RKO (cell line): ENCODE results near the gene FRZB.
"Not testable (repeated sequence)": the region's sequence is repeated elsewhere in the genome, so short reads cannot be mapped to it uniquely, and the experiment has no call there.

Experiments
- DNase-seq: peaks from one replicate; pipeline ENCODE4 v3.0.0-alpha.2; 2016; ENCODE audit warnings: low spot score

The FRZB gene

DNA sequence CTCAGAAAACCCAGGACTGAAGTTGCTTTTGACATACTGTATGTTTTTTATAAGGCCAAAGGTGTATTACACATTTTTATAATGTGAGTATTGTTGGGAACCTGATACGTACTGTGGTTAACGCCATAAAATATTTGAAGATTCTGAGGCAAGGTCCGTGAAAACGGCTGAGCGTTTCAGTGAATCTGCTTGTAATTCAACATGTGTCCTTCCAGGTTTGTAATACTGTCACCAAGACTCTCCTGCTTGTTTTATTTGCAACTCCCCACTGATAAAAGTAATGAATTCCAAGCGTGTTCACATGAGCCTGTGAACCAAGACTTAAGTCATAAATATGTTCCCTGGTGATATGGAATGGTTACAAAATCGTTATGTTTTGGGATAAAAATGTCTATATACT is 23.9 kb upstream of the FRZB start:
- no peak for DNase-seq

GRCh38 chr2:182887753-182888415 is 21.4 kb upstream of the FRZB start:
- DNase-seq = no peak

- no peak for DNase-seq
These were observed 20.7 kb upstream of the FRZB start for GRCh38 chr2:182887093-182887492.

- no peak for DNase-seq
These were observed 19.3 kb upstream of the FRZB start for GRCh38 chr2:182885771-182886170.

- DNase-seq = no peak
These were observed 17.0 kb upstream of the FRZB start for GRCh38 chr2:182883451-182883850.

- not testable (repeated sequence) for DNase-seq
These were observed 13.7 kb upstream of the FRZB start for GRCh38 chr2:182880100-182880499.

DNA sequence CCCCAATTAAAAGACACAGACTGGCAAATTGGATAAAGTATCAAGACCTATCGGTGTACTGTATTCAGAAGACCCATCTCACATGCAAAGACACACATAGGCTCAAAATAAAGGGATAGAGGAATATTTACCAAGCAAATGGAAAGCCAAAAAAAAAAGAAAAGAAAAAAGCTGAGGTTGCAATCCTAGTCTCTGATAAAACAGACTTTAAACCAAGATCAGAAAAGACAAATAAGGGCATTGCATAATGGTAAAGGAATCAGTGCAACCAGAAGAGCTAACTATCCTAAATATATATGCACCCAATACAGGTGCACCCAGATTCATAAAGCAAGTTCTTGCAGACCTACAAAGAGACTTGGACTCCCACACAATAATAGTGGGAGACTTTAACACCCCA is 10.2 kb upstream of the FRZB start:
- not testable (repeated sequence) for DNase-seq

DNA sequence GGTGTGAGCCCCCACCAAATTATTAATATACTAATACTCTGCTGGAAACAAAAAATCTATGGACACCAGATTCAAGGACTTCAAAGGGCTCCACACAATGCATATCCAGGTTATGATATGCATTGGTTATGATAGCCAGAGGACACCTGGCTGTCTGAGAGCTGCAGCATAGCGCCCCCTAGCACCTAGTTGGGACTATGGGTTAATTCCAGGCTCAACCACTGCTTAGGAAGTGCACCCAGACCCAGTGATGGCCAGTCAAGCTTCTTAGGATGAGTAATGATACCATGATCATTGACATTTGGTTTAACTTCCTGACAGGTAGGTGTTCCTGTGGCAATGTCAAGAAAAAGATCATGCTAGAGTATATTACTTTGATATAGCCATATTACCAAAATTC is 3.8 kb upstream of the FRZB start:
- peak; percentile 13 for DNase-seq

DNA sequence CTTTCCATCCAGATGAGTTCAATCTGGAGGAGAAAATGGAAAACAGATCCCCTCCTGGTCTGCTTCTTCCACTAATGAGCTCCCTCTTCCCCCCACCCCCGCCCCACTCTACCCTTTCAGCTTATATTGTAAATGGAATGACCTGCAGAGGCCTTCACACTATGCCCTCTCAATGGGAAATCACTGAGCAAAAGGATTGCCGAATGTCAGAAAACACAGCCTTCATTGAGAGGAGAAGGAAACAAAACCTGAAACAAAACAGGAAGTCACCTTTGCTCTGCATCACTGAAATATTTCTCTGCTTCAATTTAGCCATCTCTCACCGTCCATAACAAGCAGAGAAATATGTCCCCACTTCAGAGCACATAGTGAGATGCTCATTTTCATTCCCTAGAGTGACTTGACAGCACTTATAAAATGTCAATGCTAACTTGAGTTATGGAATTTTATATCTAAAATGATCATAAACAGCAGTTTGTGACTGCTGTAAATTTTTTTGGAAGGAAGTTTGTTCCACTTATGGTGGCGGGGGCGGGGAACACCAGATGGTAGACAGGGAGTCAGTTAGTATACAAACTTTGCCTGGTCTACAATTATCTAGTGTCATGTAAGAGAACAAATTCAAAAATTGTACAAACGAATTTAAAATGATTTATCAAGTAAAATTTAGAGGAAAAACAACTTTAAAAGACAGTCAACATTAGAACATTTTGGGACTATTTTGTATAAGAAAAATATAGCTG is 1.8 kb upstream of the FRZB start:
- DNase-seq = no peak

GRCh38 chr2:182867426-182868053 is 1.1 kb upstream of the FRZB start:
- DNase-seq = no peak

GRCh38 chr2:182866095-182866460 is 359 bp downstream of the FRZB start:
- no peak for DNase-seq

DNA sequence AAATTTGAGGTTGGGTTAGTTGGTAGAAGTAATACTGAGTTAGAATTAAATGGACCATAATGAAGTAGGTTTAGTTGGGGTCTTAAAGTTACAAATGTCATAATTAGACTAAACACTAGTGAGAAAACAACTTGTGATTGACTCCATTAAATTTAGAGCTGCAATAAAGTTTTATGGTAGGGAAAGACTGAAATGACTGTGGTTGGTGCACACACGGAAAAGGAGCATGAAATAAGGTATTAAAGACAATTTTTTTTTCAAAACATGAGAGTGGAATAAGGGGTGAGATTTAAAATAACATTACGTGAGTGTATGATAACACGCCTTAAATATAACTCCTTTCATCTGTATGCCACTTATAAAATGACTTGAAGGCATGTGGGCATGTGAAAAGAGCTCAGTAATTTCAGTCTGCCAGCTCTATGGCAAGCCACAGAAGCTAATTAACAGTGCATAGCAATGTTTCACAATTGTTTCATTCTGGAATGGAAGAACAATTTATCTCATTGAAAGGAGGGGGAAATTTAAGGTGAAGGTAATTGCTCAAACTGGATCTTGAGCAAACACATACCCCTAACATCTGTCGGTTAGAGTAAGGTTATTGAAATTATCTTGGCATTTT is 1.4 kb downstream of the FRZB start:
- DNase-seq = no peak

GRCh38 chr2:182863642-182864041 is 2.8 kb downstream of the FRZB start:
- no peak for DNase-seq

GRCh38 chr2:182862091-182862490 is 4.3 kb downstream of the FRZB start:
- no peak for DNase-seq

GRCh38 chr2:182860858-182861257 is 5.6 kb downstream of the FRZB start:
- no peak for DNase-seq

- peak; percentile 6 for DNase-seq
These were observed 7.8 kb downstream of the FRZB start for GRCh38 chr2:182858671-182859070.

DNA sequence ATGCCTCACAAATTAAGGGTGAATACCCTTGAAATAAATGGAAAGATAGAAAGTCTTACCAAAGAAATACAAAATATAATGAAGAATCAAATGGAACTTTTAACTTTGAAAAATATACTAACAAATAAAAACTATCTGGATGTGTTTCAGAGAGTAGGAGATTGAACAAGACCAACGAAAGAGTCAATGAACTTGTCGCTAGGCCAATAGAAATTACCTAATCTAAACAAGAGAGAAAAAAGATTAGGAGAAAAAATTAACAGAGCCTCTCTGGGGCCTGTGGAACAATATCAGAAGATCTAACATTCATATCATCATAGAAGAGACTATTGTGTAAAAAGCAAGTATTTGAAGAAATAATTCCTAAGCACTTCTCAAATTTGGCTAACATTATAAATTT is 11.1 kb downstream of the FRZB start:
- no peak for DNase-seq

GRCh38 chr2:182854375-182855105 is 11.9 kb downstream of the FRZB start:
- no peak for DNase-seq

DNA sequence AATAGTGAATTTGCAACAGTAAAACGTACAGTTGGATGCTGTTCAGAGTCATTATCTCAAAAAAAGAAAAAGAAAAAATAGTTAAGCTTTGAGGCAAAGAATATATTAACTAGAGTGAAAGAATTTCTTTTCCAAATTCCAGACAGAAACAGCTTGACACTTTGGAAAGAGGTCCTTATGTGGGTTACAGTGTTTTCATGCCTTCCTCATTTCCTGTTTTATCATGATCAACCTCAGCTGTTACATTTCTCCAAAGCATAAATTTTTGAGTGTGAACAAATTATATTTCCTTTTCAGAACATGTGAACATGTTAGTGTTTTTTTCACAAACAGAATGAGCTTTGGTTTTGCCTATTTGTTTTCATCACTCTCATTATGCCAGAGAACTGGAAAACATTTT is 13.6 kb downstream of the FRZB start:
- DNase-seq = no peak

GRCh38 chr2:182852090-182852489 is 14.3 kb downstream of the FRZB start:
- peak; percentile 17 for DNase-seq

DNA sequence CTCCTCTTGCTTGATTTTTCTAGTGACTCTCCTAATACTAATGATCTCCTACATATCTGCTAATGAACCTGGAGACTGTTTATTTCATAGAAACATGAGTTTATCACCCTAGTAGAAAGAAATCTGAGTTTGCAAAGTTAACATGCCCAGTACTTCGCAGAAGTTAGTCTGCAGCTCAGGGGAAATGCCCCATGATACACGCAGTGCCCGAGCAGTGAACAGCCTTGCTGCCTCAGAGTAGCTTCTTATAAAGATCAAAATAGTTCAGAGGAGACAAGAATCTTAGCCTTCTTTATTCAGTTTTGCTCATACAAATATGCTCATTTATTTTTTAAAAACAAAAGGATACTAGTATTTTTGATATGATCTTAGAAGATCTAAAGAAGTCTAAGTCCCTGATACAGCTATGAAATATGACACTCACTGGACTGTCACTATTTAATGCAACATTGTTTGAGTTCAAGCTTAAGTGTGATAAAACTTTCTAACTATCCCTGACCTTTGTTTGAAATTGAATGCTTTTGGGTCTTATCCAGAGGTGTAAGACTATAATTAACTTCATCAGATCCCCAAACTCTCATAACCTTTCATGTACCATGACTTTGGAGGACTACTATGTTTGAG is 20.5 kb downstream of the FRZB start:
- DNase-seq = no peak

- DNase-seq = no peak
These were observed 30.0 kb downstream of the FRZB start for GRCh38 chr2:182836451-182836850.
